GM11168 (cell line): ENCODE results near the gene RERE.

ENCODE experiments used
- in situ Hi-C: fragments of 300-500 bp; cut with MboI; formaldehyde crosslinking; loops from one replicate; pipeline ENCODE4 v1.12.0; 2022; ENCODE audit warnings: low sequenced_read_pairs; ENCODE audit not compliant: unreplicated experiment

Gene RERE

GRCh38 chr1:8765198-8765597 lies 52.2 kb downstream of the RERE start:
- in situ Hi-C loops: no loop called here

GRCh38 chr1:8764293-8764937 lies 53.0 kb downstream of the RERE start:
- in situ Hi-C loops: no loop called here

GRCh38 chr1:8763888-8764287 lies 53.6 kb downstream of the RERE start:
- in situ Hi-C loops: no loop called here

GRCh38 chr1:8754993-8755392 lies 62.4 kb downstream of the RERE start:
- in situ Hi-C loops: no loop called here

GRCh38 chr1:8754247-8754650 lies 63.2 kb downstream of the RERE start:
- in situ Hi-C loops: no loop called here

GRCh38 chr1:8753736-8754135 lies 63.7 kb downstream of the RERE start:
- in situ Hi-C loops: no loop called here

- in situ Hi-C loops: no loop called here
Measured at GRCh38 chr1:8752921-8753713, 64.3 kb downstream of the RERE start.

- in situ Hi-C loops: no loop called here
Measured at GRCh38 chr1:8752411-8752810, 65.0 kb downstream of the RERE start.

- in situ Hi-C loops: no loop called here
Measured at GRCh38 chr1:8751984-8752383, 65.5 kb downstream of the RERE start.

GRCh38 chr1:8747879-8748825 lies 69.3 kb downstream of the RERE start:
- in situ Hi-C loops: no loop called here

GRCh38 chr1:8746554-8746953 lies 70.9 kb downstream of the RERE start:
- in situ Hi-C loops: no loop called here

- in situ Hi-C loops: no loop called here
Measured at GRCh38 chr1:8745749-8746390, 71.6 kb downstream of the RERE start.

- in situ Hi-C loops: no loop called here
Measured at GRCh38 chr1:8745346-8745745, 72.1 kb downstream of the RERE start.

- in situ Hi-C loops: no loop called here
Measured at GRCh38 chr1:8742022-8742924, 75.2 kb downstream of the RERE start.

GRCh38 chr1:8740034-8740449 lies 77.4 kb downstream of the RERE start:
- in situ Hi-C loops: no loop called here

- in situ Hi-C loops: no loop called here
Measured at GRCh38 chr1:8739377-8739776, 78.1 kb downstream of the RERE start.

- in situ Hi-C loops: no loop called here
Measured at GRCh38 chr1:8736927-8737326, 80.5 kb downstream of the RERE start.

- in situ Hi-C loops: no loop called here
Measured at GRCh38 chr1:8733484-8733883, 84.0 kb downstream of the RERE start.

GRCh38 chr1:8731162-8731561 lies 86.3 kb downstream of the RERE start:
- in situ Hi-C loops: no loop called here
